Measurements from ENCODE around the gene HSD11B1L. TPM values are rescaled to one million over a fixed set of nuclear protein-coding genes. Genes with fewer than 3 reads are reported as not detected.
"Not testable (repeated sequence)": the region's sequence is repeated elsewhere in the genome, so short reads cannot be mapped to it uniquely, and the experiment has no call there.

The HSD11B1L gene
- total RNA-seq, 1 donor from 2014 or later: 1.1 TPM

DNA sequence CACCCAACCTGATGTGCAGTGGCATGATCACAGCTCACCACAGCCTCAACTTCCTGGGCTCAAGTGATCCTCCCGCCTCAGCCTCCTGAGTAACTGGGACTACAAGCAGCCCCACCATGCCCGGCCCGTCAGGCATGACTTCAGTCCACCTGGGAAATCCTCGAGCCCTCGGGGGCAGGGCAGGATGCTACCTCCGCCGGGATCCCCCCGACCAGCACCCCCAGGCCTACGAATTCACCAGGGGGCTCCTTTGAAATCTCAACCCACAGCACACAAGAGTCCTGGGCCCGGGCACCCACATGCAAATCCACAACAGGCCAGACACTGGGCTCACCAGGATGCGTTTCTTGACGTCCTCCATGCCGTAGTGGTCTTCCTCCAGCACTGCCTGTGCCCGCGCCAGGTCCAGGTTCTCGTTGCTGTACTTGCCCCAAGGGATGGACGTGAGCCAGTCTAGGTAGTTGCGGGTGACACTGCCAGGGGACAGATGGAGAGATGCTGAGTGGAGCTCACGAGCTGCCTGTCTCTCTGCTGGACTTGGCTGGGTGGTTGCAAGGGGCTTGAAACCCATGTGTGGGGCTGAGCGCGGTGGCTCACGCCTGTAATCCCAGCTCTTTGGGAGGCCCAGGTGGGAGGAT is 19.7 kb downstream of the HSD11B1L start:
- ATAC-seq: no peak

DNA sequence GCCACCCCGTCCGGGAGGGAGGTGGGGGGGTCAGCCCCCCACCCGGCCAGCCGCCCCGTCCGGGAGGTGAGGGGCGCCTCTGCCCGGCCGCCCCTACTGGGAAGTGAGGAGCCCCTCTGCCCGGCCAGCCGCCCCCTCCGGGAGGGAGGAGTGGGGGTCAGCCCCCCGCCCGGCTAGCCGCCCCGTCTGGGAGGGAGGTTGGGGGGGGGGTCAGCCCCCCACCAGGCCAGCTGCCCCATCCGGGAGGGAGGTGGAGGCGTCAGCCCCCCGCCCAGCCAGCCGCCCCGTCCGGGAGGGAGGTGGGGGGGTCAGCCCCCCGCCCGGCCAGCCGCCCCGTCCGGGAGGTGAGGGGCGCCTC is 21.2 kb downstream of the HSD11B1L start:
- not testable (repeated sequence) for ATAC-seq

- peak; percentile 5 for ATAC-seq
These were observed 23.3 kb downstream of the HSD11B1L start for GRCh38 chr19:5703819-5704818.

- no peak for ATAC-seq
These were observed 24.7 kb downstream of the HSD11B1L start for GRCh38 chr19:5705552-5705951.

- ATAC-seq: no peak
These were observed 26.2 kb downstream of the HSD11B1L start for GRCh38 chr19:5706876-5707573.

GRCh38 chr19:5707576-5708575 is 27.0 kb downstream of the HSD11B1L start:
- ATAC-seq: peak; percentile 4

- ATAC-seq: no peak
These were observed 30.2 kb downstream of the HSD11B1L start for GRCh38 chr19:5711025-5711424.

- no peak for ATAC-seq
These were observed 30.9 kb downstream of the HSD11B1L start for GRCh38 chr19:5711713-5712161.

DNA sequence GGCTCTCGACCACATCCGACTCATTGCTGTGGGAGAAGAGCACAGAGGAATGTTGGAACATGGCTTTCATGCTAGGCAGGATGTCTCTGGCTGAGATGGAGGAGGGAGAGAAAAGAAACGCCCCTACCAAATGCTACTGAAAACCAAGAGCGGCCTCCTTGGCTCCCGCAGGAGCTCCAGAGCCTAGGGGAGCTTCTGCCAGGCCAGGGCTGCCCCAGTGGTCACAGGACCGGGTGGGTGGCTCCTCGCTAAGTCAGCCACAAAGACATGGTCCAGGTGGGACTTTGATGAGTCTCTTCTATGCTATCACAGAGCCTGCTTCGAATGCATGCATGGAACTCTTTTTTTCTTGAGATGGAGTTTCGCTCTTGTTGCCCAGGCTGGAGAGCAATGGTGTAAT is 32.4 kb downstream of the HSD11B1L start:
- no peak for ATAC-seq

GRCh38 chr19:5714816-5715215 is 34.0 kb downstream of the HSD11B1L start:
- no peak for ATAC-seq

GRCh38 chr19:5717215-5717935 is 36.5 kb downstream of the HSD11B1L start:
- no peak for ATAC-seq

DNA sequence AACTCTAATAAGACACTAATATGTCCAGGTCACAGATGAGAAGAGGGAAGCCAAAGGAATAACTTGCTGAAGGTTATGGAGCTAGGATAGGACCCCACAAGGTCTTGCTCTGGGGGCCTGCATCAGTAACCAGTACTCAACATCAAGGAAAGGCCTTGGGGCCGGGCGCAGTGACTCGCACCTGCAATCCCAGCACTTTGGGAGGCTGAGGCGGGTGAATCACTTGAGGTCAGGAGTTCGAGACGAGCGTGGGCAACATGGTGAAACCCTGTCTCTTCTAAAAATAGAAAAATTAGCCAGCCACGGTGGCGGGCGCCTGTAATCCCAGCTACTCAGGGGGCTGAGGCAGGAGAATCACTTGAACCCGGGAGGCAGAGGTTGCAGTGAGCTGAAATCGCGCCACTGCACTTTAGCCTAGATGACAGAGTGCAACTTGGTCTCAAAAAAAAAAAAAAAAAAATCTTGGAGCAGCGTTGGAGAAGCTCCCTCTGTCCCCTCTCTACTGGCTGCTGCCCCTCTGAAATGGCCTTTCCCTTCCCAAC is 37.3 kb downstream of the HSD11B1L start:
- no peak for ATAC-seq

DNA sequence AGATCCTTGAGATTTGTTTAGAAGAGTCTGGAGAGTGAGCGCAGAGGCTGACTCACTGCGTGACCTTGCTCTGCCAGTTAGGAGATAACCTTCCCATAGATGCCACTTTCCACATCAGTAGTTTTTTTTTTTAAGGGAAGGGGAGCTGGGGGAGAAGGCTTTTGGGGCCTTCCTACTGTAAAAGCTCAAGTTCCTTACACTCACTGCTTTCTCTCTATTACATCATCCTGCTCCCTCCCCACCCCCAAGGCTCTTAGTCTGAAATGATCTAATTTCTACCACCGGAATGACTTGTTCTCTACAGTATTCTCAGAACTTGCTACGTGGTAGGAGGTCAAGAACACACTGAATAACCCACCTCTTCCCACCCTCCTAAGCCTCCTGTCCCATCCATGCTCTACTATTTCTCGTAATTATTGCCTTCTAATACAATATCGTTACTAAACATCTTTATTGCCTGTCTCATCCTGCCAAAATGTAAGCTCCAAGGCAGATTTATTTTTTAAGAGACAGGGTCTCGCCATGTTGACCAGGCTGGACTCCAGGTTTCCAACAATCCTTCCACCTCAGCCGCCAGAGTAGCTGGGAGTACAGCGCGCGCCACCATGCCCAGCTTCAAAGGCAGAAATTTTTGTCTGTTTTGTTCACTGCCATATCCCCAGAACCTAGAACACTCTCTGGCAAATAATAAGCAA is 37.9 kb downstream of the HSD11B1L start:
- peak; percentile 4 for ATAC-seq

DNA sequence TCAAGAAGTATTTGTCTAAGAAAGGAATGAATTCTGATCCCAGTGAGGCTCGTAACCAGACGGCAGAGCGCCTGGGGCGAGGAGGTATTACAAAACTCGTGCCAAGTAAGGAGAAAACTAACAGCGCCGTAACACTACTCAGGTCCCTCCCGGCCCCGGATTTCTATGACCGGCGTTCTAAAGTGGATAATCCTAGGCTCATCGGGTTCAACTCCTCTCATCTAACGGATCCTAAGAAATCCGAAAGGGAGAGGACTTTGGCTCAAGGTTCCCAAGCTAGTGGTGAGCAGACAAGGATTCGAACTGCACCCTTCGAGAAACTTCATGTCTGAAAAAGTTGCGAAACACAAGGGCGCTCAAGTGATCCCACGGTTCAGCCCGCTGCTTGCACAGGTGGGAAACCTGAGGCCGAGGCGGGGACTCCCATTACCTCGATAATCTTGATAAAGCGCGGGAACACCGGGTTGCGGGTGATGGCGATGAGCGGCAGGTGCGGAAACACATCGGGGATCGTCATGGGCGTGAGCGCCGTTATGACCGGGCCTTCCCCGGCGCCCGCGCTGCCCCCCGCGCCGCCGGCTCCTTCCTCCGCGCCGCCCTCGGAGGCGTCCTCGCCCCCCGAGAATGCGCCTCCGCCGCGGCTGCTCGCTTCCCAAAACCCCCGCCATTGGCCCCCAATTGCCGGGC is 38.6 kb downstream of the HSD11B1L start:
- peak; percentile 0 for ATAC-seq

DNA sequence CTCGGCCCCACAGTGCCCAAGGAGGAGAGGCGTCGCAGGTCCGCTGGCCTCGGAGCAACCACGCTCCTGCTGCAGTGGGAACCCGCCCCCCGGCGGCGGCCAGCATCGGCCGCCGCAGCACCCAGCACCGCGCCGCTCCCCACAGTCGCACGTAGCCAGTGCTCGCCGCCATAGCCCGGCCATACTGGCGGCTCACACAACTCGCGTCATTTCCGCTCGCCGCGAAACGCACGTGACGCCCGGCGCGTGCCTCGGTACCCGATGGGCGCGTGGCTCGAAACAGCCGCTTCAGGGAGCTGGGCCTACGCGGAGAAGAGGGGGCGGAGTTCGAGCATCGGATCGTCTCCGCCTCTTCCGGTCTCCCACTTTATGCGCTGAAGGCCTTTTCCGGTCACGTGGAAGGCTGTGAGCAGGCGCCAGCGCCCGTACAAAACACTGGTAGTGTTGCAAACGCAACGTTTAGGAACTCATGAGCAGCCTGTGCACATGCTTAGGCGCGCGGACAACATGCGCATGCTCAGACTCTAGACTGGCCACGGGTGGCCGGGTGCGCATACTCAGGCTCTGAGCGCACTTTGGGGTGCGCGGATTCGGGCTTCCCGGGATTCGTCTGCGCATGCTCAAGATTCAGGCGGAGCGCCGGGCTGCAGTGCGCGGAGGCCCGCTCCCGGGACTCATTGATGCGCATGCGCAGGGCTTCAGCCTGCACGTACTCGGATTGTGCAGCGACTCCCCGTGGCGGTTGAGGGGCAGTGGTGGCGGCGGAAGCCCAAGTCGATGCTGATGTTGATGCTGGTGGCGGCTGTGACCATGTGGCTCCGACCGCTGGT is 39.3 kb downstream of the HSD11B1L start, which contains the start of the genes CATSPERD and LONP1:
Gene CATSPERD, plus strand, starts transcription at position 677 of the 830 bp plus-strand sequence. Its CDS starts 101 bp downstream, at position 778.
Gene LONP1, minus strand, starts transcription at position 186 of the 830 bp plus-strand sequence. Its CDS starts 14 bp downstream, at position 172.
- ATAC-seq: peak; percentile 96

- ATAC-seq: no peak
These were observed 46.7 kb downstream of the HSD11B1L start for GRCh38 chr19:5727453-5728050.

DNA sequence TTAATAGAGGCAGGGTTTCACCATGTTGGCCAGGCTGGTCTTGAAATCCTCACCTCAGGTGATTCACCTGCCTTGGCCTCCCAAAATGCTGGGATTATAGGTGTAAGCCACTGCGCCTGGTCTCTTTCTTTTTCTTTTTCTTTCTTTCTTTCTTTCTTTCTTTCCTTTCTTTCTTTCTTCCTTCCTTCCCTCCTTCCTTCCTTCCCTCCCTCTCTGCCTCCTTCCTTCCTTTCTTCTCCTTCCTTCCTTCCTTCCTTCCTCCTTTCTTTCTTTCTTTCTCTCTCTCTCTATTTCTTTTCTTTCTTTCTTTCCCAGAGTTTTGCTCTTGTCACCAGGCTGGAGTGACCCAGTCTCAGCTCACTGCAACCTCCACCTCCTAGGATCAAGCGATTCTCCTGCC is 52.3 kb downstream of the HSD11B1L start:
- ATAC-seq: not testable (repeated sequence)
